HEK293 (cell line): ENCODE measurements around the gene MRPL44.

Experiments used
- CTCF ChIA-PET: fragments of 350-600 bp; formaldehyde crosslinking; extraction: SDS; loops from one replicate; lab custom pipeline; 2021; ENCODE audit warnings: antibody characterized with exemption; lab: Yijun Ruan, JAX
- POLR2A ChIA-PET: fragments of 300-600 bp; formaldehyde crosslinking; extraction: SDS; loops from one replicate; lab custom pipeline; 2020; ENCODE audit warnings: antibody characterized with exemption, inconsistent platforms; lab: Yijun Ruan, JAX
- H3K27ac ChIP-seq: fragments of 200-500 bp; sonication (Bioruptor generic); 2 replicates; pipeline ENCODE4 v1.5.1; 2014; ENCODE audit warnings: low read depth, low read length, control low read depth, inconsistent platforms; ENCODE audit errors: extremely low read depth
- H3K36me3 ChIP-seq, 2 experiments: fragments of 200-500 bp in 1 of 2; sonication (Bioruptor generic) in 1 of 2; 1 replicate in 1 of 2; 2 replicates in 1 of 2; pipeline ENCODE4 v1.5.1; 2014 to 2017; ENCODE audit warnings: inconsistent platforms in 2 of 2, low read length in 2 of 2; ENCODE audit not compliant: control insufficient read depth in 2 of 2, insufficient read depth in 1 of 2
- H3K4me1 ChIP-seq: fragments of 200-500 bp; sonication (Bioruptor generic); 2 replicates; pipeline ENCODE4 v1.5.1; 2014; ENCODE audit warnings: mild to moderate bottlenecking, low read length, inconsistent platforms; ENCODE audit not compliant: control insufficient read depth, insufficient read depth
- H3K4me3 ChIP-seq: 2 replicates; pipeline ENCODE4 v1.5.1; 2011; ENCODE audit warnings: low read depth, mild to moderate bottlenecking, control low read depth, low read length, moderate library complexity
- H3K9me3 ChIP-seq: fragments of 200-500 bp; sonication (Bioruptor generic); 2 replicates; pipeline ENCODE4 v1.5.1; 2014; ENCODE audit warnings: low read depth, low read length, inconsistent platforms; ENCODE audit not compliant: control insufficient read depth, insufficient read depth
- BCL11B ChIP-seq: fragments of 450-650 bp; formaldehyde crosslinking; IDR thresholded peaks from 2 replicates; pipeline ENCODE4 v1.5.1; 2016; ENCODE audit warnings: low read depth, missing biosample characterization, missing genetic modification characterization
- HOXD13 ChIP-seq: sonication (generic); formaldehyde crosslinking; IDR thresholded peaks from 2 replicates; pipeline ENCODE4 v1.8.0; 2022; ENCODE audit warnings: missing genetic modification reagents, borderline replicate concordance
- PRDM10 ChIP-seq: fragments of 450-650 bp; formaldehyde crosslinking; IDR thresholded peaks from 2 replicates; pipeline ENCODE4 v1.5.1; 2016; ENCODE audit warnings: missing biosample characterization, missing genetic modification characterization
- SALL2 ChIP-seq: fragments of 450-650 bp; formaldehyde crosslinking; IDR thresholded peaks from 2 replicates; pipeline ENCODE4 v1.5.0; 2017; ENCODE audit warnings: missing biosample characterization, mild to moderate bottlenecking, missing genetic modification characterization, borderline replicate concordance
- SP2 ChIP-seq: fragments of 450-650 bp; formaldehyde crosslinking; IDR thresholded peaks from 2 replicates; pipeline ENCODE4 v1.5.1; 2016; ENCODE audit warnings: missing biosample characterization, missing genetic modification characterization
- ZBTB11 ChIP-seq: fragments of 450-650 bp; formaldehyde crosslinking; conservative IDR thresholded peaks from 2 replicates; pipeline ENCODE4 v1.5.1; 2016; ENCODE audit warnings: low read depth, missing biosample characterization, missing genetic modification characterization
- ZNF112 ChIP-seq: fragments of 450-650 bp; formaldehyde crosslinking; IDR thresholded peaks from 2 replicates; pipeline ENCODE4 v1.5.0; 2017; ENCODE audit warnings: missing biosample characterization, missing genetic modification characterization
- ZNF274 ChIP-seq, 2 experiments: fragments of 200-500 bp in 1 of 2; fragments of 450-650 bp in 1 of 2; sonication (Bioruptor generic) in 1 of 2; formaldehyde crosslinking in 1 of 2; IDR thresholded peaks; 2 replicates each; pipeline versions ENCODE4 v1.5.1 to v1.6.1; 2014 to 2016; ENCODE audit warnings: borderline replicate concordance in 1 of 2, inconsistent platforms in 1 of 2, low read length in 1 of 2, missing biosample characterization in 1 of 2, missing genetic modification characterization in 1 of 2
- ZNF350 ChIP-seq: fragments of 450-650 bp; formaldehyde crosslinking; IDR thresholded peaks from 2 replicates; pipeline ENCODE4 v1.5.0; 2017; ENCODE audit warnings: missing biosample characterization, mild to moderate bottlenecking, missing genetic modification characterization
- ZNF664 ChIP-seq: fragments of 450-650 bp; formaldehyde crosslinking; IDR thresholded peaks from 2 replicates; pipeline ENCODE4 v1.5.1; 2016; ENCODE audit warnings: missing biosample characterization, missing genetic modification characterization
- ZSCAN4 ChIP-seq: fragments of 450-650 bp; formaldehyde crosslinking; IDR thresholded peaks from 2 replicates; pipeline ENCODE4 v1.5.1; 2017; ENCODE audit warnings: missing biosample characterization, missing genetic modification characterization

Gene MRPL44

GRCh38 chr2:224014336-224014735 is 57.1 kb downstream of the MRPL44 start (continued):
- TF ChIP-seq SALL2 (tag by site-specific recombination) (no peak), ZBTB11 (tag by site-specific recombination) (no peak), ZNF112 (no peak), SP2 (tag by site-specific recombination) (no peak), PRDM10 (tag by site-specific recombination) (no peak), BCL11B (tag by site-specific recombination) (no peak), HOXD13 (CRISPR knock-in tag) (no peak), ZNF350 (no peak), ZNF274 (IDR thresholded peaks at IDR 0.05; ENCODE audit: low read length) (no peak), ZNF274 (tag by site-specific recombination; IDR thresholded peaks at IDR 0.05; ENCODE audit: borderline replicate concordance) (no peak)

GRCh38 chr2:224016963-224017362 is 59.7 kb downstream of the MRPL44 start:
- POLR2A ChIA-PET = no interaction called here
- TF ChIP-seq ZSCAN4 (tag by site-specific recombination) = no peak
- no peak for TF ChIP-seq ZNF664 (tag by site-specific recombination)
- H3K9me3 ChIP-seq = no peaks in the 10 kb centered on the region
- H3K27ac ChIP-seq = no peak overlapping the region
- no peak overlapping the region for H3K4me3 ChIP-seq
- H3K4me1 ChIP-seq = no peaks in the 10 kb centered on the region
- H3K36me3 ChIP-seq = no peaks in the 10 kb centered on the region
- CTCF ChIA-PET = interaction anchor here (1.0 to 2.0 kb wide), 2 partner anchors 12 to 23 kb away, joined by 3 to 6 read pairs; no protein-coding TSS in a partner anchor
